Nephron (organoid): ENCODE data around the gene TCEA3.

Source experiments
- H3K27ac Mint-ChIP-seq, 3 experiments: 2 replicates each; pipeline ENCODE4 v1.8.0; 2020; ENCODE audit warnings: mixed read lengths in 3 of 3, mild to moderate bottlenecking in 2 of 3, moderate library complexity in 1 of 3
- H3K27me3 Mint-ChIP-seq: 2 replicates; pipeline ENCODE4 v1.8.0; 2021; ENCODE audit warnings: low read depth, mild to moderate bottlenecking, moderate library complexity, mixed read lengths
- H3K36me3 Mint-ChIP-seq: 2 replicates; pipeline ENCODE4 v1.8.0; 2020; ENCODE audit warnings: low read depth, mixed read lengths
- H3K4me1 Mint-ChIP-seq: 2 replicates; pipeline ENCODE4 v1.8.0; 2020; ENCODE audit warnings: mixed read lengths
- H3K4me3 Mint-ChIP-seq, 3 experiments: 2 replicates each; pipeline ENCODE4 v1.8.0; 2020; ENCODE audit warnings: mild to moderate bottlenecking in 3 of 3, mixed read lengths in 3 of 3, moderate library complexity in 2 of 3
- H3K9me3 Mint-ChIP-seq: 2 replicates; pipeline ENCODE4 v1.8.0; 2020; ENCODE audit warnings: mixed read lengths
- TF ChIP-seq, protein P1 (sequence below), 3 experiments: fragments of 200-600 bp; sonication (generic); IDR thresholded peaks; one replicate each; pipeline ENCODE4 v1.5.0; 2021; ENCODE audit warnings: antibody characterized with exemption in 3 of 3; ENCODE audit not compliant: unreplicated experiment in 3 of 3

Gene TCEA3

DNA sequence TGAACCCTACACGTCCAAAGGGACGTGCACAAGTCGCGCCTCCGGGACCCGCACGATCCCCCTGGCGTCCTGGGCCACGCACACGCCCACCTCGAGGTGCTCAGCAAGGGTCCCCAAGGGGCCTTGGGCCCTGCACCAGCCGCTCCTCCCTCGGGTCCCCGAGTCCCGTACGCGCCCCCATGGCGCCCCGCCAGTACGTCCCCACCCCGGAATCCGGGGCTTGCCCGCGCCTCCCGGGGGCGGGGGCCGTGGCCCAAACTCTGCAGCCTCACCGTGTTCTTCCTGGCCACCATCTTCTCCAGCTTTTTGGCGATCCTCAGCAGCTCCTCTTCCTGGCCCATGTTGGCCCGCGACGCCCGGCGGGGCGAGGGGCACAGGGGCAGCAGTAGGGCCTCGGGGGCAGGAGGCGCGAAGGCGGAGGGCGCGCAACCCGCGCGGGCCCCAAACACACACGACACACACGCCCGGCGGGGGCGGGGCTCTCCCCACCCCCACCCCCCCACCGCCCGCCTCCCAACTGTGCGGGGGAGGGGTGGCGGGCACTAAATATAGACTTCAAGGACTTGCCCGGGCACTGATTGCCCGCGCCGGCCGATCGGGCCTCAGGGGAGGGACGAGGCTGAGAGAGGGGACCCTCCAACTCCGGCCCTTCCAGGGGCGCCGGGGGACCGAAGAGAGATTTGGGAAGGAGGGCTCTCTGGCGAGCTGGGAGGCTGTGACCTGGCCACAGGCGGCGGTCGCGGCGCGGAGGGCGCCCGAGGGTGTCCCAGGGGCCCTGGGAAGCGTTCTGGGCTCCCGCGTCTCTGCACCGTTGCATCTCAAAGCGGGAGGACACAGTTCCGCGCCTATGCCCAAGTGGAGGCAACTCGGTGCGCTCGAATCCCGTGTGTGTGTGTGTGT lies at the start of gene TCEA3:
TCEA3 (minus strand) TSS at position 456 of the 900 bp plus-strand sequence; CDS start at position 341, 115 bp downstream.
- peaks cover 7% of the 10 kb centered on the region for H3K27me3 Mint-ChIP-seq

DNA sequence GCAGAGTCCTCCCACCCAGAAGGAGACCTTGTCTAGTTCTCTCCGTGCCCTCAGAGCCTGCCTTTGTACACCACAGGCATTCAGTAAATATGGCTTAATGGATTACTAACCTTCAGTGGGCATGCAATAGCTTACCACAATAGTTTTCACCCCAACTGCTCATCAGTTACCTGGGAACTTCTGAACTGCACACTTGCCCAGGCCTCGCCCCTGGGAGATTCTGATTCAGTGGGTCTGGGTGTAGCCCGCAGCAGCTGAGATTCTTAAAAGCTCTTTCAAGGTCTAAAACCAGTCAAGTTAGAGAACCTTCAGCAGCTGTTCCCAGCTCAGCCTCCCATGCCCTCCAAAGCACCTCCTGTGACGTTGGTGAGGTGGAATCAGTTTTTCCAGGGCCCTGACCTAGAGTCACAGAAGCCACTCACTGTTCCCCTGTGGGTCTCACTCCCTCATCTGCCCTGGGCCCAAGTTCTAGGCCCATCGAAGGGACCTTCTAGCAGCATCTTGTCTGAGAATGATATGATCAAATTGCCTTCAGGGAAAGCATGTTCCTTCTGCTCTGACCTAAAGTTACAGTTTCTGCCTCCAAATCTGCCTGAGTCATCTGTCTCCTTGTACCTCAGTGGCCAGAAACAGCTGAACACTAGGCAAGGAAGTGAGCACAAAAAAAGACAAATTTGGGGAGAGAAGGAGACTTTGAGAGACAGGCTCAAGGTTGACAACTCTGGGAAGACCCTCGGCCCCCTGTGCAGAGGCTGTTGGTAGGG lies 48.7 kb upstream of the TCEA3 start:
- peaks cover 4% of the 10 kb centered on the region for H3K36me3 Mint-ChIP-seq
- H3K27ac Mint-ChIP-seq = peak overlapping the region; percentile 48 to 63 (median 48)
- TF ChIP-seq, protein P1, sequence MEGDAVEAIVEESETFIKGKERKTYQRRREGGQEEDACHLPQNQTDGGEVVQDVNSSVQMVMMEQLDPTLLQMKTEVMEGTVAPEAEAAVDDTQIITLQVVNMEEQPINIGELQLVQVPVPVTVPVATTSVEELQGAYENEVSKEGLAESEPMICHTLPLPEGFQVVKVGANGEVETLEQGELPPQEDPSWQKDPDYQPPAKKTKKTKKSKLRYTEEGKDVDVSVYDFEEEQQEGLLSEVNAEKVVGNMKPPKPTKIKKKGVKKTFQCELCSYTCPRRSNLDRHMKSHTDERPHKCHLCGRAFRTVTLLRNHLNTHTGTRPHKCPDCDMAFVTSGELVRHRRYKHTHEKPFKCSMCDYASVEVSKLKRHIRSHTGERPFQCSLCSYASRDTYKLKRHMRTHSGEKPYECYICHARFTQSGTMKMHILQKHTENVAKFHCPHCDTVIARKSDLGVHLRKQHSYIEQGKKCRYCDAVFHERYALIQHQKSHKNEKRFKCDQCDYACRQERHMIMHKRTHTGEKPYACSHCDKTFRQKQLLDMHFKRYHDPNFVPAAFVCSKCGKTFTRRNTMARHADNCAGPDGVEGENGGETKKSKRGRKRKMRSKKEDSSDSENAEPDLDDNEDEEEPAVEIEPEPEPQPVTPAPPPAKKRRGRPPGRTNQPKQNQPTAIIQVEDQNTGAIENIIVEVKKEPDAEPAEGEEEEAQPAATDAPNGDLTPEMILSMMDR (IDR thresholded peaks at IDR 0.05; ENCODE audit: unreplicated experiment in 3 of 3) = no peak
- H3K27me3 Mint-ChIP-seq = no peaks in the 10 kb centered on the region
- H3K4me1 Mint-ChIP-seq = peaks cover 48% of the 10 kb centered on the region
- no peaks in the 10 kb centered on the region for H3K9me3 Mint-ChIP-seq
- no peak overlapping the region for H3K4me3 Mint-ChIP-seq

More for the DNA sequence above, at the start of gene TCEA3:
- peak within 1 kb of the TSS; percentile 82 to 89 (median 85) for H3K4me3 Mint-ChIP-seq
- peaks cover 37% of the 10 kb centered on the region for H3K4me1 Mint-ChIP-seq
- H3K9me3 Mint-ChIP-seq = no peaks in the 10 kb centered on the region
- TF ChIP-seq, protein P1 (IDR thresholded peaks at IDR 0.05; ENCODE audit: unreplicated experiment in 3 of 3) = no peak
- peak within 1 kb of the TSS; percentile 92 to 95 (median 94) for H3K27ac Mint-ChIP-seq
- H3K36me3 Mint-ChIP-seq = peaks cover 31% of the 10 kb centered on the region

DNA sequence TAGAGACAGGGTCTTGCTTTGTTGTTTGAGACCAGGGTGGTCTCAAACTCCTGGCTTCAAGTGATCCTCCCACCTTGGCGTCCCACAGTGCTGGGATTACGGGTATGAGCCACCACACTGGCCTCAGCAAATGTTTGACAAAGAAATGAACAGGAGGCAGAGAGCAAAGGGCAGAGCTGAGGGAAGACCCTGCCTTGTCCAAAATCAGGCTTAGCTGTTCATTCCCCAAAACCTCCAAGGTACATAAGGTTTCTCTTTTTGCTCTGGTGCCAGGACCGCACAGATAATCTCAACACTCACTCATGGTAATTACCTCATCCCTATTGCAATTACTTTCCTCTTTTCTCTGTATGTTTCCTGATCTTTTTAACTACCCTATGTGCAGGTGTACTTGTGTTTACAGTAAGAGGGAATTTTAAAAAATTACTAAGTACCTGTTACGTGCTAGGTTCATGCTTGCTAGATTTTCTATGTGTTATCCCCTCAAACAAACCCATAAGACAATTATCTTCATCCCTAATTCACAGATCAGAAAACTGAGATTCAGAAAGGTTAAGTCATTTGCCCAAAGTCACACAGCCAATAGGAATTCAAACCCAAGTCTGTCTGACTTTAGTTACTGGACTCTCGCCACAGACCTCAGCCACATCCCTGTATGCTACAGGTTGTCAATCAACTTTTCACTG lies 47.9 kb upstream of the TCEA3 start:
- Mint-ChIP-seq H3K36me3 (peaks cover 4% of the 10 kb centered on the region), H3K27ac (peak overlapping the region; percentile 7 to 48 (median 48)), H3K27me3 (no peaks in the 10 kb centered on the region), H3K4me3 (no peak overlapping the region), H3K4me1 (peaks cover 48% of the 10 kb centered on the region), H3K9me3 (no peaks in the 10 kb centered on the region)
- TF ChIP-seq, protein P1 (IDR thresholded peaks at IDR 0.05; ENCODE audit: unreplicated experiment in 3 of 3) = no peak

DNA sequence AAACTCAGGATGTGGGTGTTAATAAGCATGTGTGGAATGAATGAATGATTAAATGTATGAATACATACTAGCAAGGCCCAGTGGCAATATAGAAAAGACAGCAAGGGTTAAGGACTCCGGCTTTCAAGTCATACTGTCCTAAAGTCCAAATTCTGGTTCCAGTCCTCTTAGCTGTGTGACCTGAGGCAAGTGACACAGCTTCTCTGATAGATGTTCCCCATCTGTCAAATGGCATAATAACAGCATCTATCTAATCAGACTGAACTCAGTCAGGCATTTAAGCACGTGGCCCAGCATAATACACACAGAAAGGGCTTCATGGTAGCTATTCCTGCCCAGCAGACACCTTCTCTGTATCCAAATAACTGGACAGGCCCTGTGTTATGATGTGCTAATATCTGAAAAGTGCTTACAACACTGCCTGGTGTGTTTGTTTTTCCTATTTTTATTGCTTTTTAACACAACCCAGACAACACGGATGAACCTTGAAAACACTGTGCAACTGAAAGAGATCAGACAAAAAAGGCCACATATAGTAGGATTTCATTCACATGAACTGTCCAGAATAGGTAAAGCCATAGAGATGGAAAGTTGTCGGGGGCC lies 47.0 kb upstream of the TCEA3 start:
- H3K27ac Mint-ChIP-seq = peak overlapping the region in 2 of 3 experiments; percentile 1 to 48
- H3K9me3 Mint-ChIP-seq = no peaks in the 10 kb centered on the region
- H3K27me3 Mint-ChIP-seq = no peaks in the 10 kb centered on the region
- TF ChIP-seq, protein P1 (IDR thresholded peaks at IDR 0.05; ENCODE audit: unreplicated experiment in 3 of 3) = no peak
- no peak overlapping the region for H3K4me3 Mint-ChIP-seq
- H3K36me3 Mint-ChIP-seq = peaks cover 4% of the 10 kb centered on the region
- peaks cover 46% of the 10 kb centered on the region for H3K4me1 Mint-ChIP-seq

DNA sequence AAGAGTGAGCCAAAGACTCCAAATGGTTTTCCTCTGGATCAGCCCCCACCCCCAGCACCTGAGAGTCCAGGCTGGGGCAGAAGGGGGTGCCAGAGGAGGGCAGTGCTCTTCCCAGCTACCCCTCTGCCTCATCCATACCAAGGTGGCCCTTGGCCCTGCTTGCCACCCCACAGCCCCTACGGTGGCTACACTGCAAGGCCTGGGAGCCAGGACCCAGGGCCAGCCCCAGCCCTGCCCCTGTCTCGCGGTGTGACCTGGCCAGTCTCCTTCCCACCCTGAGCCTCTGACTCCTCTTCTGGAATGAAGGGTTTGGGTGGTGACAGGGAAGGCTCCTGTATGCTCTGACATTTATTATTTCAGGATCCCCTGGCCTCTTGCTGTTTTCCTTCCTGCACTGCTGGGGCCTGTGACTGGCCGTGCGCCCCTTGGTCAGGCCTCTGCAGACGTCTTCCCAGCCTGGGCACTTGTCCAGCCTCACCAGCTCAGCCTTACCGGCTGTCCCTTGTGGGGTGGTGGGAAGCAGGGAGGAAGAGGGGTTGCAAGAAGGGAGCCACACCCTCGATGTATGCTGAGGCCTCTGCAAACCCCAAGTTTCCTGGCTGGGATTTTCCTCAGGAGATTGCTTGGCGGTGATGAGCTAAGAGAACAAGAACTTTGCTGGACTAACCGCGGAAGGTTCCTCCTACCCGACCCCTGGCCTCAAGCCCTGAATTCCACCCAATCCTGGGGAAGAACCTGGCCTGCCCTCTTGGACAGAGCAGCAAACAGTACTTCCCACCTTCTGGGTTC lies 45.9 kb upstream of the TCEA3 start:
- H3K27ac Mint-ChIP-seq = peak overlapping the region in 1 of 3 experiments; percentile 48
- peaks cover 4% of the 10 kb centered on the region for H3K36me3 Mint-ChIP-seq
- no peaks in the 10 kb centered on the region for H3K9me3 Mint-ChIP-seq
- no peak overlapping the region for H3K4me3 Mint-ChIP-seq
- H3K27me3 Mint-ChIP-seq = no peaks in the 10 kb centered on the region
- H3K4me1 Mint-ChIP-seq = peaks cover 39% of the 10 kb centered on the region
- TF ChIP-seq, protein P1 (IDR thresholded peaks at IDR 0.05; ENCODE audit: unreplicated experiment in 3 of 3) = no peak
